OCI-LY7 (cell line): Measurements from ENCODE around the gene SGO2. TPM values are rescaled to one million over a fixed set of nuclear protein-coding genes. Genes with fewer than 3 reads are reported as not detected.

Source experiments
- BruUV-seq: library from RNA; stranded (reverse); fragments of 400-500 nt; replicated peaks from 2 replicates; lab custom pipeline; 2021; lab: Mats Ljungman, UMichigan
- CTCF ChIA-PET: fragments of 300-600 bp; sonication (Branson Sonifier 250); formaldehyde crosslinking; loops from one replicate; lab custom pipeline; 2022; ENCODE audit warnings: antibody characterized with exemption; ENCODE audit not compliant: unreplicated experiment; lab: Charles Lee
- POLR2A ChIA-PET: fragments of 300-600 bp; sonication (Branson Sonifier 250); formaldehyde crosslinking; loops from one replicate; lab custom pipeline; 2022; ENCODE audit warnings: antibody characterized with exemption; lab: Charles Lee
- DNase-seq: peaks from one replicate; pipeline ENCODE4 v3.0.0-alpha.2; 2015; ENCODE audit warnings: low spot score
- H2AFZ ChIP-seq: fragments of 200-600 bp; sonication (generic), shearing (Covaris generic); 2 replicates; pipeline ENCODE4 v1.6.1; 2014; ENCODE audit warnings: mild to moderate bottlenecking, antibody characterized with exemption, low read length, moderate library complexity
- H3K27ac ChIP-seq: fragments of 200-600 bp; sonication (generic); 2 replicates; pipeline ENCODE4 v1.5.1; 2014; ENCODE audit warnings: mixed run types, low read depth, mild to moderate bottlenecking, moderate library complexity, low read length, inconsistent platforms; ENCODE audit not compliant: poor library complexity, severe bottlenecking
- H3K36me3 ChIP-seq: fragments of 200-600 bp; sonication (generic); 2 replicates; pipeline ENCODE4 v1.6.1; 2014; ENCODE audit warnings: mild to moderate bottlenecking, antibody characterized with exemption, low read length, moderate library complexity, mixed read lengths; ENCODE audit not compliant: insufficient read depth
- H3K4me1 ChIP-seq: fragments of 200-600 bp; sonication (generic); 2 replicates; pipeline ENCODE4 v1.5.1; 2014; ENCODE audit warnings: mild to moderate bottlenecking, low read length; ENCODE audit not compliant: insufficient read depth, poor library complexity, severe bottlenecking
- H3K4me2 ChIP-seq: fragments of 200-600 bp; sonication (generic); 2 replicates; pipeline ENCODE4 v1.6.1; 2014; ENCODE audit warnings: mild to moderate bottlenecking, low read length
- H3K4me3 ChIP-seq: fragments of 200-600 bp; sonication (generic); 2 replicates; pipeline ENCODE4 v1.5.1; 2014; ENCODE audit warnings: mild to moderate bottlenecking, low read depth, low read length; ENCODE audit not compliant: poor library complexity, severe bottlenecking
- H3K79me2 ChIP-seq: fragments of 200-600 bp; sonication (generic); 2 replicates; pipeline ENCODE4 v1.6.1; 2016; ENCODE audit warnings: low read depth, mild to moderate bottlenecking, low read length, moderate library complexity, mixed read lengths; ENCODE audit not compliant: insufficient read depth
- H3K9me2 ChIP-seq: fragments of 200-600 bp; sonication (generic); 2 replicates; pipeline ENCODE4 v1.6.1; 2016; ENCODE audit warnings: mild to moderate bottlenecking, low read length, mixed read lengths; ENCODE audit not compliant: insufficient read depth
- H3K9me3 ChIP-seq: fragments of 200-600 bp; sonication (generic); 2 replicates; pipeline ENCODE4 v1.6.1; 2014; ENCODE audit warnings: mild to moderate bottlenecking, mixed run types, low read length, mixed read lengths
- H4K20me1 ChIP-seq: fragments of 200-600 bp; sonication (generic); 2 replicates; pipeline ENCODE4 v1.6.1; 2014; ENCODE audit warnings: mild to moderate bottlenecking, antibody characterized with exemption, low read length, moderate library complexity, mixed read lengths; ENCODE audit not compliant: insufficient read depth
- CTCF ChIP-seq: fragments of 200-600 bp; sonication (generic); conservative IDR thresholded peaks from 2 replicates; pipeline ENCODE4 v1.5.1; 2014; ENCODE audit warnings: mild to moderate bottlenecking, antibody characterized with exemption, low read length, moderate library complexity, mixed read lengths
- EZH2phosphoT487 ChIP-seq: fragments of 200-600 bp; sonication (generic); IDR thresholded peaks from 2 replicates; pipeline ENCODE4 v1.6.1; 2018; ENCODE audit warnings: low read depth, borderline replicate concordance, mild to moderate bottlenecking, mixed run types, antibody characterized with exemption, low read length, moderate library complexity, mixed read lengths
- intact Hi-C: fragments of 100-400 bp; cut with micrococcal nuclease; formaldehyde crosslinking; loops from one replicate; pipeline ENCODE4 v1.10.0; 2022; ENCODE audit not compliant: unreplicated experiment
- total RNA-seq, 2 experiments: library from RNA; depleted of rRNA in 1 of 2; stranded (reverse); fragments of >200 nt in 1 of 2; shearing (Covaris generic) in 1 of 2; gene quantifications; 2 replicates each; pipeline ENCODE4 v1.2.3, GENCODE V29; 2014 to 2022

Gene SGO2
- total RNA-seq, 2 experiments from 2014 or later = 29.3 to 55.3 TPM

- Histone ChIP-seq H3K9me2 (no peaks in the 10 kb centered on the region), H3K4me1 (peaks cover 15% of the 10 kb centered on the region), H3K79me2 (no peaks in the 10 kb centered on the region), H3K27ac (no peak overlapping the region), H2AFZ (no peak overlapping the region), H3K4me2 (no peak overlapping the region), H3K4me3 (no peak overlapping the region), H3K36me3 (no peaks in the 10 kb centered on the region), H3K9me3 (no peaks in the 10 kb centered on the region), H4K20me1 (no peaks in the 10 kb centered on the region)
- no peak for DNase-seq
- intact Hi-C loops = no loop called here
- ChIA-PET CTCF (no interaction called here), POLR2A (interaction anchor here (0.5 to 1.1 kb wide), 2 partner anchors 9 to 11 kb away, joined by 4 read pairs; no protein-coding TSS in a partner anchor)
- no peak for TF ChIP-seq CTCF
- TF ChIP-seq EZH2phosphoT487 = no peak
- no TSS peak for BruUV-seq
These were observed 96.1 kb downstream of the SGO2 start for GRCh38 chr2:200622106-200622505.

- H3K4me2 ChIP-seq = no peak overlapping the region
- H3K9me2 ChIP-seq = no peaks in the 10 kb centered on the region
- intact Hi-C loops = no loop called here
- H3K36me3 ChIP-seq = no peaks in the 10 kb centered on the region
- no peak overlapping the region for H2AFZ ChIP-seq
- H4K20me1 ChIP-seq = no peaks in the 10 kb centered on the region
- no peaks in the 10 kb centered on the region for H3K4me1 ChIP-seq
- no peak overlapping the region for H3K27ac ChIP-seq
- H3K4me3 ChIP-seq = no peak overlapping the region
- TF ChIP-seq CTCF = no peak
- no peak for TF ChIP-seq EZH2phosphoT487
- H3K9me3 ChIP-seq = no peaks in the 10 kb centered on the region
- no TSS peak for BruUV-seq
- CTCF ChIA-PET = no interaction called here
- POLR2A ChIA-PET = no interaction called here
- no peaks in the 10 kb centered on the region for H3K79me2 ChIP-seq
- DNase-seq = no peak
These were observed 98.0 kb downstream of the SGO2 start for GRCh38 chr2:200624026-200624425.

GRCh38 chr2:200624658-200625057, 98.7 kb downstream of the SGO2 start:
- Histone ChIP-seq H3K4me3 (no peak overlapping the region), H3K4me2 (no peak overlapping the region), H4K20me1 (no peaks in the 10 kb centered on the region), H2AFZ (no peak overlapping the region), H3K4me1 (no peaks in the 10 kb centered on the region), H3K9me3 (no peaks in the 10 kb centered on the region), H3K27ac (no peak overlapping the region), H3K36me3 (no peaks in the 10 kb centered on the region), H3K9me2 (no peaks in the 10 kb centered on the region), H3K79me2 (no peaks in the 10 kb centered on the region)
- no peak for DNase-seq
- TF ChIP-seq EZH2phosphoT487 = no peak
- TF ChIP-seq CTCF = no peak
- intact Hi-C loops = no loop called here
- ChIA-PET CTCF (no interaction called here), POLR2A (no interaction called here)
- no TSS peak for BruUV-seq
